ENCODE results near the gene SORBS1. TPM values are rescaled to one million over a fixed set of nuclear protein-coding genes. Genes with fewer than 3 reads are reported as not detected.

Gene SORBS1
- total RNA-seq, 1 experiment from 2014 or later: 36.6 TPM

DNA sequence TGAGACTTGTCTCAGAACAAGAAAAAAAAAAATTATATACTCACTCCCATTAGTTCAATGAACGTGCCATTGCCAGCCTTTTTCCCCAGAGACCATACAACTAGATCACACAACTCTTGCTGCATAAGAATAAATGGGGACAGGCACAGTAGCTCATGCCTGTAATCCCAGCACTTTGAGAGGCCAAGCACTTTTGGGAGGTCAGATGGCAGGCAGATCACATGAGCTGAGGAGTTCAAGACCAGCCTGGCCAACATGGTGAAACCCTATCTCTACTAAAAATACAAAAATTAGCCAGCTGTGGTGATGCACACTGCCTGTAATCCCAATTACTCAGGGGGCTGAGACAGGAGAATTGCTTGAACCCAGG lies 284.0 kb downstream of the SORBS1 start:
- DNase-seq (ENCODE audit: low read depth, low spot score): no peak

DNA sequence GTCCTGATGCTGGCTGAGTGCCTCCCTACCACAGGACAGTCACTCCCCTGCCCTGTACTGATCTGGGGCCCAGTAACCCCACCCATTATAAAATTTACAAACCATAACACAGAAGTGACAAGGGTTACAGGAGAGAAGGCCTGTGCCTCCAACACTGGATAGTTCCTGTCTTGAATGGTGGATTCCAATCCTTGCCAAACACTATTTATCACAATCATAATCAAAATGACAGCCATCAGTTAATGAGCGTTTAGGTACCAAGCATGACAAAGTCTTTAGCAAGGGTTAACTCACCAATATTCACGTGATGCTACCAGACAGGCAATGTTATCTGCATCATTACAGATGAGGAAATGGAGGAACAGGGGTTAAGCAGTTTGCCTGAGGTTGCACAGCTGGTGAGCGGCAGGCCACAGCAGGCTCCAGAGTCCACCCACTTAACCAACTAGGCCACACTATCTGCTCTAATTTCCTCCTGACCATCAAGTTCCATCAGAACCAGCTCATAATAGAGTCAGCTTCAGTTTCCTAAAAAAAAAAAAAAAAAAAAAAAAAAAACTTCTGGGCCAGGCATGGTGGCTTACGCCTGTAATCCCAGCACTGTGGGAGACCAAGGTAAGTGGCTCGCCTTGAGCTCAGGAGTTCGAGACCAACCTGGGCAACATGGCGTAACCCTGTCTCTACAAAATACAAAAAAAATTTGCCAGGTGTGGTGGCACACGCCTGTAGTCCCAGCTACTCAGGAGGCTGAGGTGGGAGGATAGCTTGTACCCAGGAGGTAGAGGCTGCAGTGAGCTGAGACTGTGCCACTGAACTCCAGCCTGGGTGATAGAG lies 284.6 kb downstream of the SORBS1 start:
- in situ Hi-C loops (cut with HindIII; ENCODE audit: low pct_unique_long_range_greater_than_20kb, low sequenced_read_pairs): no loop called here
- DNase-seq (ENCODE audit: low read depth, low spot score): no peak

More for the DNA sequence above, 284.0 kb downstream of the SORBS1 start:
- in situ Hi-C loops (cut with HindIII; ENCODE audit: low pct_unique_long_range_greater_than_20kb, low sequenced_read_pairs): no loop called here

DNA sequence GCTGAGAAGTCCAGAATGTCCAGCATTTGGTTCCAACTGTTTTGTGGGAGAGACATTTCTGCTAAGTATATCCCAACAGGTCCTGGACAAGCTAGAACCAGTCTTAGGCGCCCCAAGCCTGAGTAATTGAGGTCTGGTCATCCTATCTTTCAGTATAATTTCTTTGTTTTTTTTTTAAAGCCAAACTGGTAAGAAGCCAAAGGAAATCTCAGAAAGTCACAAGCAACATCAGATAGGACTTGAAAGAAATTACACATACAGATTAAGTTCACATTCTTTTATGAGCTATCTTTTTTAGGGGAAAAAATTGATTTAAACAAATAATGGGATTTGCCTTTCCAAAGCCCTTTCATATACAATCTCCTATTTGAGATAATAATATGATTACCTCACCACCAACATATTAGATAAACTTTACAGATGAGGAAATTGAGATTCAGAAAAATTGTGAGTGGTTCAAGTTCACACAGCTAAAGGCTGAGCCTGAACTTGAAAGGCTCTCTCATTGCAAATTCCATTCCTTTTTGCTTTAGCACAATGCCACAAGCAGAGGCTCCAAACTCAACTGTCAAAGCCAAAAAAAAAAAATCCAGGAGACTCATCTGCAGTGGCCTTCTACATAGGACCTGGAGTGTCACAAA lies 285.3 kb downstream of the SORBS1 start:
- in situ Hi-C loops (cut with HindIII; ENCODE audit: low pct_unique_long_range_greater_than_20kb, low sequenced_read_pairs): no loop called here
- no peak for DNase-seq (ENCODE audit: low read depth, low spot score)

DNA sequence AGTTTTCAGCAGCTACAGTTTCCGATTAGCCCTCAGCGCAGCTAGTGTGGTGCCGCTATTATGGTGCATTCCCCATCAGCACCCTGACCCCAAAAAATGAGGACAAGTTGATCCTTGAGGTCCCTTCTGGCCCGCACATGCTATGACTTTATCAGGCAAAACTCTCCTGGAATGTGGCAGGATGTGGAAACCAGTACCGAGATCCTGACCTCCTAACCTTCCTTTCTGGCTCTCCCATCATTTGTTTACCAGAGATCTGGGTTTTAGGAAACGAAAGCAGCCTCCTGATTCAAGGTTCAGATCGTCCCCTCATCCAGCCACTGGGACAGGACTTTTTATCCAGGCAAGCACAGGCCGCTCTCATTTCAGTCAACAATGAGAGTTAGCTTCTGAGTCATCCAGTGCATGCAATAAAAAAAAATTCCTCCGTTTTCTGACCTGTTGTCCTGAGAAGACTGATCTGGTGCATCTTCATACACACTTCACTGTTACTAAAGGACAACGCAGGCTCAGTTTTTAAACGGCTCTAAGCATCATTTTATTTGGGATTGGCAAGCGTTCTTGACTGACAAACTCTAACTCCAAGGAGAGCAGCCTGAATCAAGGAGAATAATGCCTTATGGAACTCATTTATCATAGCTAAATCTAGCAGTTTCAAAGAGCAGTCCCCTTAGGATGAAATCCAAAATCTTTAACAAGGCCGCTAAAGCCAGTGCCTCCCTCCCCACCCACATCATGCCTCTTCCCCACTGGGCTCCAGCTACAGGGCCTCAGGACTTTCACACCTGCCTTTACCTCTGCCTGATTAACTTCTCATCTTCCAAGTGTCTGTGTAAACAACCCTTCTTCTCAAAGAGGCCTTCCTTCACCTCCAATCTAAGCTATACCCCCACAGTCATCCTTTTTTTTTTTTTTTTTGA lies 287.5 kb downstream of the SORBS1 start:
- in situ Hi-C loops (cut with HindIII; ENCODE audit: low pct_unique_long_range_greater_than_20kb, low sequenced_read_pairs): no loop called here

DNA sequence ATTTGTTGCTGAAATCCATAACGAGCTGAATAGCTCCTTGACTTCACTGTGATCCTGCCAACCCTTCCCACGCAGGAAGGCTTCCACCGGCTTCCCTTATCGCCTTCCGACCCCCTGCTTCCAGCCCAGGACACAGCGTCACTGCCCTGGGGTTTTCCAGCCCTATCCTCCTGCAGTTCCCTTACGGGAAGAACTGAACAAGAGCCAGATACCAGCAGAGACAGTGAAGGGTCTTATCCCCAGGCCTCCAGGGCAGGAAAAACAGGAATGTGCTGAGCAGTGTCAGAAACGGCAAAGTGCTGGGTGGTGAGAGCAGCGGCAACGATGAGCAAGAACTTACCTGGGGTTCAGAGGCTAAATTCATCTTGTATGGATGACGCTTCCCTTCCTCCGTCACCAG lies 292.7 kb downstream of the SORBS1 start:
- DNase-seq (ENCODE audit: low read depth, low spot score): no peak
- in situ Hi-C loops (cut with HindIII; ENCODE audit: low pct_unique_long_range_greater_than_20kb, low sequenced_read_pairs): no loop called here

More for the DNA sequence above, 287.5 kb downstream of the SORBS1 start:
- no peak for DNase-seq (ENCODE audit: low read depth, low spot score)

DNA sequence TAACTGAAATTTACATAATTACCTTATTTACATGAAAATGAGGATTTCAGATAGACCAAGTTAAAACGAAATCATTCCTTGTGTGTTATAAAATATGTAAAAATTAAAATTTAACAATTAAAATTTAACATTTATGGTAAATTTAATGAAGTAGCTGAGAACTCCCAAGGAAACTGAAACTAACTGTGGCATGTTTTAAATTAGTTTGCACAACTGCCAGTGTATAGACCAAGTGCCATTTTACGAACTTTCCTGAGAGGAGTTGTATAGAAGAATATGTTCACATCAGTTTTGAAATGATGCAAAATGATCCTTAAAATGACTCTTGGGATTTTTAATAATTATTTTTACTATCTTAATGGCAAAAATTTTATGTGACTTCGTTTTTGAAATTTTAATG lies 293.9 kb downstream of the SORBS1 start:
- in situ Hi-C loops (cut with HindIII; ENCODE audit: low pct_unique_long_range_greater_than_20kb, low sequenced_read_pairs): no loop called here
- DNase-seq (ENCODE audit: low read depth, low spot score): no peak

DNA sequence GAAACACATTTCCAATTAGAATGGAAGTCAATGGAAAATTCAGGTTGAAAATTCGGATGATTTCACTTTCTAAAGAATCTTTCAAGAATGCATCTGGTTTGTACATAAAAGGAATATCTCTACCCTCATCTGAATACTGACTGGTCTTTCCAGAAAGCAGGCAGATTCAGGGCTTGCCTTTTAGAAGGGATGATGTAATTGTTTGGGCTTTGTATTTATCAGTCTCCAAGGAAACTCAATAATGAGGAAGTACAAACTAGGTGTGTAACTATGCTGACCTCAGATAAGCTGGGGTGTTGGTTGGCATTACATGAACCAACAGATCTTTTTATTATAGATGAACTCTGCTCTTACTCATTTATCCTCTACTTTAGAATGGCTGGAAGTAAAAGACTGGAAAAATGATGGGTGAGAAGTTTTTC lies 294.5 kb downstream of the SORBS1 start:
- DNase-seq (ENCODE audit: low read depth, low spot score): peak; percentile 11
- in situ Hi-C loops (cut with HindIII; ENCODE audit: low pct_unique_long_range_greater_than_20kb, low sequenced_read_pairs): no loop called here

DNA sequence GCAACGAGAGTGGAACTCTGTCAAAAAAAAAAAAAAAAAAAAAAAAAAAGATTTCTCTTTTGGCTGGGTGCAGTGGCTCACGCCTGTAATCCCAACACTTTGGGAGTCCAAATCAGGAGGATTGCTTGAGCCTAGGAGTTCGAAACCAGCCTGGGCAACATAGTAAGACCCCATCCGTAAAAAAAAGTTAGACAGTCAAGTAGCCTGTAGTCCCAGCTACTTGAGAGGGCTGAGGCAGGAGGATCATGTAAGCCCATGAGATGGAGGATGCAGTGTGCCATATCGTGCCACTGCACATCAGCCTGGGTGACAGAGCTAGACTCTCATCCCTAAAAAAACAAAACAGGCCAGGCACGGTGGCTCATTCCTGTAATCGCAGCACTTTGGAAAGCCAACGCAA lies 295.6 kb downstream of the SORBS1 start:
- no peak for DNase-seq (ENCODE audit: low read depth, low spot score)
- in situ Hi-C loops (cut with HindIII; ENCODE audit: low pct_unique_long_range_greater_than_20kb, low sequenced_read_pairs): no loop called here

DNA sequence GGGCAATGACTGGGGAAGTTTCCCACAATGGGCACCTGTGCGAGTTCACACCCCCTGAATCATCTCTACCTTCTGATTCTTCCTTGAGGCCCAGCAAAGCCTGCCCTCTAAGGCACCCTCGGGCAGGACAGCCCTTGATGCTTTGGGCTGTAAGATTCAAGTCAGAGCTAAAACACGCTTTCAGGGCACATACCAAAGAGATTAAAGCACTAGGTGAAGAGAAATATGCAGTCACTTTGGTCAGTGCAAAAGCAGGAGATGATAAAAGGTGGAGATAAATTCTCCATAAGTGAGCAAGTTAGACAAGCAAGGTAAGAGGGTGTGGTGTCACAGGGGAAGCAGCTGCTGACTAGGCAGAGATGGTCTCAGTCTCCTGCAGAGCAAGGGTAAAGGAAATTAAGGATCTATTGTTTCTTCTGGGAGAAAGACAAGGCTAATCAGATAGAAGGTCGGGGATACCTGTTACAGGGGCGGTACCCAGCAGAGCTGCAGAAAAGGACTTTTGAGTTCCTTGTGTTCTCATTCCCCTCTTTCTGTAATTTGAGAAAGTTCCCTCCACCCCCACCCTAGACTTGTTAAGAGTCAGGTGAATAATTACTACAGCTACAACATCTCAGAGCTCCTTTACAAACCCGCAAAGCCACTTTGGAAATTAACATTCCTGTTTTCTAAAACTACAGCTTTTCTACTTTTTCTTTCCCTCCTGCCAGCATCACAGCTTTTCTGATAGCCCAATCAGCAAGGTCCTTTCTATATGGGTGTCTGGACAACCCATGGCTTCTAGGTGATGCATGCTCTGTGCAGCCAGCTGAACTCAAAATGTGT lies 296.7 kb downstream of the SORBS1 start:
- in situ Hi-C loops (cut with HindIII; ENCODE audit: low pct_unique_long_range_greater_than_20kb, low sequenced_read_pairs): no loop called here

DNA sequence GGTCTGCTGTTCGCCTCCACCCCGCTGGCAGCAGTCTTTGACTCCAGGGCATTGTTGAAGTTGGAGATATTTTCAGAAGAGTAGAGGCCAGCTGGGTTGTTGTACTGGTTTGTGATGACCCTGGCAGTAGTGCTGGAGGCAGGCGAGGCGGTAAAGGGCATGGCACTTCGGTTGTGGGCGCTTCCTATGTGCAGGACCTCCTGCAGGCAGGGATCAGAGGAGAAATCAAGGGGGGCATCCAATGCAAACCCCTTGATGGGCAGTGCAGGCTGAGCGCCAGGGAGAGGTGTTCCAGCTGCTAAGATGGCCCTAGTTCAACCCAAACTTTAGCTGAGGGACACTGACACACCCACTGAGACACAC lies 297.3 kb downstream of the SORBS1 start:
- in situ Hi-C loops (cut with HindIII; ENCODE audit: low pct_unique_long_range_greater_than_20kb, low sequenced_read_pairs): no loop called here
- DNase-seq (ENCODE audit: low read depth, low spot score): no peak

More for the DNA sequence above, 296.7 kb downstream of the SORBS1 start:
- no peak for DNase-seq (ENCODE audit: low read depth, low spot score)

DNA sequence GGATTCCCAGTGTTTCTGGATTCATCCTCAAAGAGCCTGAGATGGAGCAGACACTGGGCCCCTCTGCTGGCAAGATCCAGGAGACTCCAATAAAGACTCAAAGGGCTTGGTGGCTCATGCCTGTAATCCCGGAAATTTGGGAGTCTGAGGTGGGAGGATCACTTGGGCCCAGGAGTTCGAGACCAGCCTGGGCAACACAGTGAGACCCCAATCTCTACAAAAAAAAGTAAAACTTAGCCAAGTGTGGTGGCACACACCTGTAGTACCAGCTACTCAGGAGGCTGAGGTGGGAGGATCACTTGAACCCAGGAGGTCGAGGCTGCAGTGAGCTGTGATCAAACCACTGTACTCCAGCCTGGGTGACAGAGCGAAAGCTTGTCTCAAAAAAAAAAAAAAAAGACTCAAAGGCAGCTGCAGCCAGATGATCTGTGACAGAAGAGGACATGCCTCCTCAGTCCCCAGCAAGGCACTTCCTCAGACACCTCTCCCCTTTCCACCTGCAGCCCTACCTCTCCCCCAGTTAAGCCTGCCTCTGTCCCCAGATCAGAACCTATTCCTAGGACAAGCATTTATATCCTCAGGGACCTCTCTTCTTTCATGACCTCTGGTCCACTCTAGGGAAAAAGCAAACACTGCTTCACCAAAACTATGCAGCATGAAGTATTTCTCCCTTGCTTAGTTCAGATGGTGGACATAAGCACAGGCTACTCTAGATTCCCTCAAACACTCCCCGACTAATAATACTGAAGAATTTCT lies 298.2 kb downstream of the SORBS1 start:
- in situ Hi-C loops (cut with HindIII; ENCODE audit: low pct_unique_long_range_greater_than_20kb, low sequenced_read_pairs): no loop called here
- DNase-seq (ENCODE audit: low read depth, low spot score): no peak

DNA sequence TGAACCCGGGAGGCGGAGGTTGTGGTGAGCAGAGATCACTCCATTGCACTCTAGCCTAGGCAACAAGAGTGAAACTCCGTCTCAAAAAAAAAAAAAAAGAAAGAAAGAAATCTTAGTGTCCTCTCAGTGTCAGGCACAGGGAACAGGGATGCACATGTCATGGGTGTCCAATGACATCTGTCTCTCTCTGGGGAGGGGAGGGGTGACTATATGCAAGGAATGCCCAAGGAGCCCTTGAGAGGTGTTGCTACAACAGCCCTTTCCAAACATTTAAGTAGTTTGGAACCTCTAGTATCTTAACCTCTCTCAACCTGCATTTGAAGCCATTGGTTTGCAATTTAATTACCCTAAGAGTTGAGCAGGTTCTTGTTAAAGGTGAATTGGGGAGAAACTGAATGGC lies 299.2 kb downstream of the SORBS1 start:
- DNase-seq (ENCODE audit: low read depth, low spot score): no peak

More for the DNA sequence above, 299.2 kb downstream of the SORBS1 start:
- in situ Hi-C loops (cut with HindIII; ENCODE audit: low pct_unique_long_range_greater_than_20kb, low sequenced_read_pairs): no loop called here

Other genes with a start within 250 kb of the SORBS1 start
- gene ALDH18A1, start 95.3 kb upstream of the SORBS1 start, total RNA-seq (2014; rRNA removed; shearing (Covaris generic)): 53.4 and 53.6 TPM in 2 replicates
- 74.6 and 77.8 TPM in 2 replicates for gene TCTN3, start 132.6 kb upstream of the SORBS1 start, total RNA-seq (2014; rRNA removed; shearing (Covaris generic))
- gene ENTPD1, start 194.8 kb upstream of the SORBS1 start, total RNA-seq (2014; rRNA removed; shearing (Covaris generic)): 20.2 TPM in 2 replicates